Gastroesophageal sphincter (tissue), 4 donors: ENCODE results near the gene SLC25A46. TPM values are rescaled to one million over a fixed set of nuclear protein-coding genes. Genes with fewer than 3 reads are reported as not detected.
A peak's percentile ranks its signal among the peaks of the same experiment; 100 is the strongest.

Experiments used
- ATAC-seq: fragments of 150-250 bp; one replicate; pipeline ENCODE4 v1.9.1; 2016; ENCODE audit warnings: mild to moderate bottlenecking, moderate library complexity
- H3K27ac ChIP-seq, 4 donors: fragments of 200-600 bp; sonication (generic) in 3 of 4; 1 replicate in 3 of 4; 2 replicates in 1 of 4; pipeline ENCODE4 v1.5.1; 2016 to 2019
- H3K27me3 ChIP-seq: fragments of 200-600 bp; sonication (generic); one replicate; pipeline ENCODE4 v1.5.1; 2019
- H3K36me3 ChIP-seq, 2 donors: fragments of 200-600 bp; sonication (generic); one replicate each; pipeline ENCODE4 v1.5.1; 2019; ENCODE audit warnings: control low read depth in 1 of 2
- H3K4me1 ChIP-seq, 3 donors: fragments of 200-600 bp; sonication (generic); 1 replicate in 2 of 3; 2 replicates in 1 of 3; pipeline ENCODE4 v1.5.1; 2016 to 2019; ENCODE audit warnings: control low read depth in 2 of 3
- H3K4me3 ChIP-seq, 2 donors: fragments of 200-600 bp; sonication (generic); one replicate each; pipeline ENCODE4 v1.5.1; 2019; ENCODE audit warnings: mild to moderate bottlenecking in 1 of 2, moderate library complexity in 1 of 2
- H3K9me3 ChIP-seq, 3 donors: fragments of 200-600 bp; sonication (generic); one replicate each; pipeline ENCODE4 v1.5.1; 2017 to 2019; ENCODE audit warnings: control low read depth in 2 of 3
- CTCF ChIP-seq, 4 experiments: fragments of 200-600 bp in 2 of 4; fragments of 450-650 bp in 2 of 4; sonication (generic) in 1 of 4; IDR thresholded peaks; one replicate each; pipeline ENCODE4 v1.5.1; 2017 to 2019; ENCODE audit warnings: antibody characterized with exemption in 4 of 4, mild to moderate bottlenecking in 2 of 4, moderate library complexity in 2 of 4
- EP300 ChIP-seq: sonication (generic); formaldehyde crosslinking; IDR thresholded peaks from one replicate; pipeline ENCODE4 v1.6.1; 2017; ENCODE audit warnings: antibody characterized with exemption, mild to moderate bottlenecking
- POLR2A ChIP-seq, 2 donors: fragments of 450-650 bp; IDR thresholded peaks; one replicate each; pipeline ENCODE4 v1.6.1; 2017; ENCODE audit warnings: antibody characterized with exemption in 2 of 2, mild to moderate bottlenecking in 2 of 2, moderate library complexity in 1 of 2
- POLR2AphosphoS5 ChIP-seq: sonication (generic); formaldehyde crosslinking; IDR thresholded peaks from one replicate; pipeline ENCODE4 v1.6.1; 2017; ENCODE audit warnings: antibody characterized with exemption
- WGBS, 2 donors: methylation state at CpG; one replicate each; pipeline ENCODE4 v1.1.5; 2018; ENCODE audit warnings: low coverage in 1 of 2; 5-methylcytosine and 5-hydroxymethylcytosine counted together
- total RNA-seq, 4 donors: library from RNA; depleted of rRNA; stranded (reverse); fragments of >200 nt; gene quantifications; one replicate each; pipeline ENCODE4 v1.1.0, GENCODE V29; 2016

SLC25A46 gene
- total RNA-seq, 4 donors from 2014 or later, result 53.2 to 85.1 (median 68.2) TPM

DNA sequence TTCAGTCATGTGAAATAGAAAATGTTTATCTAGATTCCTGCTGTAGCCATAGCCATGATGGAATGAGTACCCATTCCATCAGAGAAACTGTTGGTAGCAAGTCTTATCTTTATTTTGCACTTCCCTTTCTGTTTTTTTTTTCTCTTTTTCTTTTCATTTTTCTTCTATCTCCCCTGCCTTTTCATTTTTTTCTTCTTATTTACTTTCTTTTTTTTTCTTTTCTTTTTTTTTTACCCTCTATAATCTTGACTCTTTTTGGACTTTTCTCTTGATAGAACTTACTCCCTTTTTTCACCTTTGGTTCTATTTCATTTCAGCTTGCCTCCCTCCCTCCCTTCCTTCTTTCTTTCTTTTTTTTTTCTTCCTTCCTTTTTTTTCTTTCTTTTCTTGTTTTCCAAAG, 15.4 kb downstream of the SLC25A46 start:
- Histone ChIP-seq H3K4me3 (no peak overlapping the region), H3K4me1 (no peaks in the 10 kb centered on the region), H3K27me3 (no peaks in the 10 kb centered on the region), H3K27ac (no peak overlapping the region), H3K9me3 (no peaks in the 10 kb centered on the region), H3K36me3 (peaks cover 0 to 58% of the 10 kb centered on the region in 2 donors)
- TF ChIP-seq CTCF (IDR thresholded peaks at IDR 0.05) (no peak), POLR2AphosphoS5 (no peak), EP300 (no peak), POLR2A (IDR thresholded peaks at IDR 0.05) (no peak)
- ATAC-seq, result no peak

GRCh38 chr5:110757118-110757729, 18.4 kb downstream of the SLC25A46 start:
- peaks cover 6 to 79% of the 10 kb centered on the region in 2 donors for H3K36me3 ChIP-seq
- TF ChIP-seq POLR2AphosphoS5, result peak; percentile 8
- no peak for TF ChIP-seq EP300
- no peak for TF ChIP-seq POLR2A (IDR thresholded peaks at IDR 0.05)
- TF ChIP-seq CTCF (IDR thresholded peaks at IDR 0.05), result peak; percentile 66 to 70 (median 68)
- H3K4me1 ChIP-seq, result no peaks in the 10 kb centered on the region
- ATAC-seq, result no peak
- no peak overlapping the region for H3K4me3 ChIP-seq
- no peaks in the 10 kb centered on the region for H3K9me3 ChIP-seq
- H3K27ac ChIP-seq, result no peak overlapping the region
- no peaks in the 10 kb centered on the region for H3K27me3 ChIP-seq
- WGBS, 2 donors, result 51 to 53% methylated on average over 4 of the region's 4 CpGs

DNA sequence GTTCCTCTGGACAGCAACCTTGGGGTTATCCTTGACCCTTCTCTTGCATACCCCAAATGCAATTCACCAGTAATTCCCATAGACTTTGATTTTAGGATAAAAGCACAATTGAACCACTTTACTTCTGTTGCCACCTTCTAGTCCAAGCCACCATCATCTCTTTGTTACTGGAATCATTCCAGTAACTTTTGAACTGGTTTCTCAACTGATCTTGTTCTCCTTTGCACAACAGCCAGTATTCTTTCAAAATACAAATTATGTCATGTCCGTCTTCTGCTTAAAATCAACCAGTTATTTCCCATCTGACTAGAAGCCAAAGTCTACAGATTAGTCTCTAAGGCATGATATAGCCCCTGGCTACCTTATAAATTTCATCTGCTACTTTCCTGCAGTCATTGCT, 21.4 kb downstream of the SLC25A46 start:
- Histone ChIP-seq H3K4me1 (no peaks in the 10 kb centered on the region), H3K27me3 (no peaks in the 10 kb centered on the region), H3K36me3 (peaks cover 6 to 74% of the 10 kb centered on the region in 2 donors), H3K4me3 (no peak overlapping the region), H3K9me3 (no peaks in the 10 kb centered on the region), H3K27ac (no peak overlapping the region)
- 72% methylated on average over 1 of the region's 1 CpG; no CpG with 5 or more reads in 1 of the 2 donors for WGBS, 2 donors
- TF ChIP-seq CTCF (IDR thresholded peaks at IDR 0.05) (no peak), POLR2AphosphoS5 (no peak), POLR2A (IDR thresholded peaks at IDR 0.05) (no peak)
- no peak for ATAC-seq

- H3K27ac ChIP-seq, result no peak overlapping the region
- H3K4me1 ChIP-seq, result peaks cover 0 to 6% (median 0%) of the 10 kb centered on the region in 3 donors
- 76 to 79% methylated on average over 4 of the region's 4 CpGs for WGBS, 2 donors
- no peaks in the 10 kb centered on the region for H3K27me3 ChIP-seq
- ATAC-seq, result no peak
- no peaks in the 10 kb centered on the region for H3K9me3 ChIP-seq
- no peaks in the 10 kb centered on the region for H3K36me3 ChIP-seq
- H3K4me3 ChIP-seq, result no peak overlapping the region
- TF ChIP-seq POLR2A (IDR thresholded peaks at IDR 0.05) (no peak), CTCF (IDR thresholded peaks at IDR 0.05) (no peak), EP300 (no peak), POLR2AphosphoS5 (no peak)
Measured at GRCh38 chr5:110768138-110768860, 29.5 kb downstream of the SLC25A46 start.
